HFF-Myc (cell line): ENCODE data around the gene LGALS8.
A peak's percentile ranks its signal among the peaks of the same experiment; 100 is the strongest.
"Not testable (repeated sequence)": the region's sequence is repeated elsewhere in the genome, so short reads cannot be mapped to it uniquely, and the experiment has no call there.

Source experiments
- DNase-seq: peaks from one replicate; pipeline ENCODE4 v3.0.0-alpha.2; 2011; ENCODE audit warnings: low read depth; ENCODE audit errors: extremely low read depth
- H3K4me3 ChIP-seq: replicated peaks from 2 replicates; pipeline ENCODE4 v1.5.1; 2011; ENCODE audit warnings: low read depth, mild to moderate bottlenecking, control low read depth, low read length
- CTCF ChIP-seq: IDR thresholded peaks from 2 replicates; pipeline ENCODE4 v1.5.1; 2012; ENCODE audit warnings: mild to moderate bottlenecking, low read depth, low read length, control low read depth; ENCODE audit errors: missing control alignments

LGALS8 gene

GRCh38 chr1:236501093-236501492 lies 22.7 kb upstream of the LGALS8 start:
- no peak for TF ChIP-seq CTCF
- DNase-seq: no peak
- no peak overlapping the region for H3K4me3 ChIP-seq

GRCh38 chr1:236502579-236502971 lies 21.2 kb upstream of the LGALS8 start:
- H3K4me3 ChIP-seq: no peak overlapping the region; the same call in 1 of the 2 replicates
- TF ChIP-seq CTCF: no peak
- DNase-seq: no peak

GRCh38 chr1:236502972-236503639 lies 20.7 kb upstream of the LGALS8 start:
- peak overlapping the region; percentile 24 for H3K4me3 ChIP-seq
- no peak for TF ChIP-seq CTCF
- peak; percentile 33 for DNase-seq

- DNase-seq: not testable (repeated sequence)
These were observed 19.4 kb upstream of the LGALS8 start for GRCh38 chr1:236504338-236504737.

GRCh38 chr1:236507022-236507700 lies 16.6 kb upstream of the LGALS8 start:
- no peak for DNase-seq

More at GRCh38 chr1:236504338-236504737, 19.4 kb upstream of the LGALS8 start:
- H3K4me3 ChIP-seq: not testable (repeated sequence)

GRCh38 chr1:236508593-236509027 lies 15.2 kb upstream of the LGALS8 start:
- DNase-seq: no peak
- TF ChIP-seq CTCF: no peak
- H3K4me3 ChIP-seq: no peak overlapping the region

More at GRCh38 chr1:236507022-236507700, 16.6 kb upstream of the LGALS8 start:
- no peak overlapping the region for H3K4me3 ChIP-seq
- TF ChIP-seq CTCF: no peak

GRCh38 chr1:236509203-236509602 lies 14.6 kb upstream of the LGALS8 start:
- DNase-seq: no peak
- no peak overlapping the region for H3K4me3 ChIP-seq
- no peak for TF ChIP-seq CTCF
